SK-N-SH treated with all-trans-retinoic acid at 6 μM for 48 hours (cell line): ENCODE measurements around the gene RGS12.

Experiments used
- ATAC-seq: fragments of 200-7000 bp; cut with Tn5 transposase; 3 replicates; pipeline ENCODE4 v1.9.1; 2020; ENCODE audit warnings: mild to moderate bottlenecking, moderate library complexity
- ARNTL ChIP-seq: fragments of 450-650 bp; formaldehyde crosslinking; IDR thresholded peaks from 2 replicates; pipeline ENCODE4 v1.5.0; 2020; ENCODE audit warnings: low read depth, mild to moderate bottlenecking, moderate library complexity, borderline replicate concordance
- CSDC2 ChIP-seq: fragments of 250-450 bp; sonication (Bioruptor Pico); IDR thresholded peaks from 2 replicates; pipeline ENCODE4 v1.5.0; 2020; ENCODE audit warnings: mild to moderate bottlenecking, moderate library complexity
- ESRRG ChIP-seq: fragments of 250-450 bp; sonication (Bioruptor Pico); IDR thresholded peaks from 2 replicates; pipeline ENCODE4 v1.6.1; 2021; ENCODE audit warnings: mild to moderate bottlenecking
- ISL1 ChIP-seq: fragments of 250-450 bp; sonication (Bioruptor Pico); IDR thresholded peaks from 2 replicates; pipeline ENCODE4 v2.1.2; 2022; ENCODE audit warnings: mild to moderate bottlenecking, moderate library complexity
- OSR1 ChIP-seq: fragments of 250-450 bp; sonication (Bioruptor Pico); IDR thresholded peaks from 2 replicates; pipeline ENCODE4 v1.8.0; 2022; ENCODE audit warnings: moderate library complexity, mild to moderate bottlenecking, inconsistent platforms
- POU6F1 ChIP-seq: fragments of 250-450 bp; sonication (Bioruptor Pico); IDR thresholded peaks from 2 replicates; pipeline ENCODE4 v1.8.0; 2021; ENCODE audit warnings: low read depth, mild to moderate bottlenecking, moderate library complexity, borderline replicate concordance
- PPARA ChIP-seq: fragments of 250-450 bp; sonication (Bioruptor Pico); IDR thresholded peaks from 2 replicates; pipeline ENCODE4 v1.5.0; 2020; ENCODE audit warnings: mild to moderate bottlenecking, borderline replicate concordance
- RARB ChIP-seq: fragments of 250-450 bp; sonication (Bioruptor Pico); IDR thresholded peaks from 2 replicates; pipeline ENCODE4 v1.8.0; 2021; ENCODE audit warnings: mild to moderate bottlenecking, moderate library complexity
- SNAI2 ChIP-seq: fragments of 250-450 bp; sonication (Bioruptor Pico); IDR thresholded peaks from 2 replicates; pipeline ENCODE4 v1.5.0; 2020; ENCODE audit warnings: mild to moderate bottlenecking, moderate library complexity
- TCF4 ChIP-seq: fragments of 250-450 bp; sonication (Bioruptor Pico); IDR thresholded peaks from 2 replicates; pipeline ENCODE4 v1.8.0; 2021; ENCODE audit warnings: mild to moderate bottlenecking, moderate library complexity, borderline replicate concordance
- ZFP3 ChIP-seq: fragments of 250-450 bp; sonication (Bioruptor Pico); IDR thresholded peaks from 2 replicates; pipeline ENCODE4 v1.5.0; 2020; ENCODE audit warnings: mild to moderate bottlenecking, moderate library complexity
- ZFP30 ChIP-seq: fragments of 450-650 bp; formaldehyde crosslinking; IDR thresholded peaks from 2 replicates; pipeline ENCODE4 v1.5.0; 2022; ENCODE audit warnings: mild to moderate bottlenecking, moderate library complexity
- ZNF565 ChIP-seq: fragments of 450-650 bp; formaldehyde crosslinking; conservative IDR thresholded peaks from 2 replicates; pipeline ENCODE4 v1.5.0; 2020; ENCODE audit warnings: low read depth, mild to moderate bottlenecking, moderate library complexity
- TF ChIP-seq, protein P1 (sequence below): fragments of 250-450 bp; sonication (Bioruptor Pico); IDR thresholded peaks from 2 replicates; pipeline ENCODE4 v1.5.1; 2021; ENCODE audit warnings: mild to moderate bottlenecking, moderate library complexity
- TF ChIP-seq, protein P2 (sequence below): fragments of 250-450 bp; sonication (Bioruptor Pico); IDR thresholded peaks from 2 replicates; pipeline ENCODE4 v1.5.0; 2020; ENCODE audit warnings: mild to moderate bottlenecking, moderate library complexity
- TF ChIP-seq, protein P3 (sequence below): fragments of 250-450 bp; sonication (Bioruptor Pico); IDR thresholded peaks from 2 replicates; pipeline ENCODE4 v1.5.1; 2020; ENCODE audit warnings: low read depth, mild to moderate bottlenecking, moderate library complexity

Gene RGS12

GRCh38 chr4:3253808-3254207 is 39.0 kb upstream of the RGS12 start:
- TF ChIP-seq, protein P1, sequence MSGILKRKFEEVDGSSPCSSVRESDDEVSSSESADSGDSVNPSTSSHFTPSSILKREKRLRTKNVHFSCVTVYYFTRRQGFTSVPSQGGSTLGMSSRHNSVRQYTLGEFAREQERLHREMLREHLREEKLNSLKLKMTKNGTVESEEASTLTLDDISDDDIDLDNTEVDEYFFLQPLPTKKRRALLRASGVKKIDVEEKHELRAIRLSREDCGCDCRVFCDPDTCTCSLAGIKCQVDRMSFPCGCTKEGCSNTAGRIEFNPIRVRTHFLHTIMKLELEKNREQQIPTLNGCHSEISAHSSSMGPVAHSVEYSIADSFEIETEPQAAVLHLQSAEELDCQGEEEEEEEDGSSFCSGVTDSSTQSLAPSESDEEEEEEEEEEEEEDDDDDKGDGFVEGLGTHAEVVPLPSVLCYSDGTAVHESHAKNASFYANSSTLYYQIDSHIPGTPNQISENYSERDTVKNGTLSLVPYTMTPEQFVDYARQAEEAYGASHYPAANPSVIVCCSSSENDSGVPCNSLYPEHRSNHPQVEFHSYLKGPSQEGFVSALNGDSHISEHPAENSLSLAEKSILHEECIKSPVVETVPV (CRISPR knock-in tag): no peak
- no peak for TF ChIP-seq ISL1
- TF ChIP-seq, protein P2, sequence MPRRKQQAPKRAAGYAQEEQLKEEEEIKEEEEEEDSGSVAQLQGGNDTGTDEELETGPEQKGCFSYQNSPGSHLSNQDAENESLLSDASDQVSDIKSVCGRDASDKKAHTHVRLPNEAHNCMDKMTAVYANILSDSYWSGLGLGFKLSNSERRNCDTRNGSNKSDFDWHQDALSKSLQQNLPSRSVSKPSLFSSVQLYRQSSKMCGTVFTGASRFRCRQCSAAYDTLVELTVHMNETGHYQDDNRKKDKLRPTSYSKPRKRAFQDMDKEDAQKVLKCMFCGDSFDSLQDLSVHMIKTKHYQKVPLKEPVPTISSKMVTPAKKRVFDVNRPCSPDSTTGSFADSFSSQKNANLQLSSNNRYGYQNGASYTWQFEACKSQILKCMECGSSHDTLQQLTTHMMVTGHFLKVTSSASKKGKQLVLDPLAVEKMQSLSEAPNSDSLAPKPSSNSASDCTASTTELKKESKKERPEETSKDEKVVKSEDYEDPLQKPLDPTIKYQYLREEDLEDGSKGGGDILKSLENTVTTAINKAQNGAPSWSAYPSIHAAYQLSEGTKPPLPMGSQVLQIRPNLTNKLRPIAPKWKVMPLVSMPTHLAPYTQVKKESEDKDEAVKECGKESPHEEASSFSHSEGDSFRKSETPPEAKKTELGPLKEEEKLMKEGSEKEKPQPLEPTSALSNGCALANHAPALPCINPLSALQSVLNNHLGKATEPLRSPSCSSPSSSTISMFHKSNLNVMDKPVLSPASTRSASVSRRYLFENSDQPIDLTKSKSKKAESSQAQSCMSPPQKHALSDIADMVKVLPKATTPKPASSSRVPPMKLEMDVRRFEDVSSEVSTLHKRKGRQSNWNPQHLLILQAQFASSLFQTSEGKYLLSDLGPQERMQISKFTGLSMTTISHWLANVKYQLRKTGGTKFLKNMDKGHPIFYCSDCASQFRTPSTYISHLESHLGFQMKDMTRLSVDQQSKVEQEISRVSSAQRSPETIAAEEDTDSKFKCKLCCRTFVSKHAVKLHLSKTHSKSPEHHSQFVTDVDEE (CRISPR knock-in tag): no peak
- peak; percentile 89 for TF ChIP-seq ZFP3
- TF ChIP-seq TCF4: no peak
- no peak for TF ChIP-seq POU6F1 (CRISPR knock-in tag)
- no peak for ATAC-seq

DNA sequence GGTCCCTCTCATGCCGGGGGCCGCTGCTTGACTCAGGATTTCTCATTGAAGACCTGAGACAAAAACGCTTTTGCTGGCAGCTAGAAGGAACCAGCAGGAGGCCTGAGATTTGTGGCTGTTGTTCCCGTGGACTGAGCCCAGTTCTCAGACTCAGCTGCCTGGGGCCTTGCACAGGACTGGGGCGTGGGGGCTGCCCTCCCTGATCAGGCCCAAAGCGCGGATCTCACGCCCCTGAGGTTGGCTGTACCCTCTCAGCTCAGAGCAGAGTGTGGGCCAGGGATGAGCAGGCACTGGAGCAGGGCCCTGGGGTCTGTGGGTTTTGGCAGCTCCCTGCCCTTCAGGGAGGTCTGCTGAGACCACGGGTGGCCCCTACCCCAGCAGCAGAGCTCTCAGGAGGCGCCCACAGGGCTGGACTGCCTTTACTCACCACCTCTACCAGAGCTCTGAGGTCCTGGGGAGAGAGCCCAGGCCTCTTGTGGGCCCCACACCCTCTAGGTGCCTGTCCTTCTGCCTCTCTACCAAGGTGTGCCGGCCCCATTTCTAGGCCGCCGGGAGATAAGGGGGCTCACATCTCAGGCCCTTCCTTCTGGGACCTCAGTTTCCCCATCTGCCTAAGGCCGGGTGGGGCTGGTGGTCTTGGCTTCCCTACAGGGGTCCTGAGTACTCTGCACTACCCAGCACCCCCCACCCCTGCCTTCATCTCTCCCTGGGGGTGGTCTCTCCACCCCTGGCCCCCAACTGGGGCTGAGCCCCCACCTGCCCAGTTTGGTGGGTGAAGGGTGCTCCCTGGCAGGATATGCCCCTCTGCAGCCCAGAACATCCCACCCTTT is 38.3 kb upstream of the RGS12 start:
- no peak for TF ChIP-seq SNAI2
- TF ChIP-seq, all 23 proteins: peak for 0
- ATAC-seq: no peak

DNA sequence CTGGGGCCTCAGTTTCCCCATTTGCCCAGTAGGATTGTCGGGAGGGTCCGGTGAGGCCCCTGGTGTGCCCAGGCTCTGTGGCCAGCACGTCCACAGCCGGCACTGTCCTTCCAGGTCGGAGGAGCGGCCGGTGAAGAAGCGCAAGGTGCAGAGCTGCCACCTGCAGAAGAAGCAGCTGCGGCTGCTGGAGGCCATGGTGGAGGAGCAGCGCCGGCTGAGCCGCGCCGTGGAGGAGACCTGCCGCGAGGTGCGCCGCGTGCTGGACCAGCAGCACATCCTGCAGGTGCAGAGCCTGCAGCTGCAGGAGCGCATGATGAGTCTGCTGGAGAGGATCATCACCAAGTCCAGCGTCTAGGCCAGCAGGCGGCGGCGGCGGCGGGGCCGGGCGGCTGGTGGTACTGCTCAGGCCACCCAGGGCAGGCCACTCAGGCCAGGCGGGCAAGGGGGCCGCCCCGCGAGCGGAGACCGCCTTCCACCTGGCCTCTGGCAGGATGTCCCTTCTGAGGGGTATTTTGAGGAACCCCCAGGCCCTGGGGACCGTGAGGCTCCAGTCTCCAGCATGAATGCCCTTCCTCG is 37.1 kb upstream of the RGS12 start:
- TF ChIP-seq ESRRG (CRISPR knock-in tag): no peak
- TF ChIP-seq TCF4: no peak
- TF ChIP-seq ARNTL: no peak
- no peak for TF ChIP-seq OSR1 (CRISPR knock-in tag)
- TF ChIP-seq, protein P1 (CRISPR knock-in tag): no peak
- no peak for TF ChIP-seq POU6F1 (CRISPR knock-in tag)
- TF ChIP-seq, protein P3, sequence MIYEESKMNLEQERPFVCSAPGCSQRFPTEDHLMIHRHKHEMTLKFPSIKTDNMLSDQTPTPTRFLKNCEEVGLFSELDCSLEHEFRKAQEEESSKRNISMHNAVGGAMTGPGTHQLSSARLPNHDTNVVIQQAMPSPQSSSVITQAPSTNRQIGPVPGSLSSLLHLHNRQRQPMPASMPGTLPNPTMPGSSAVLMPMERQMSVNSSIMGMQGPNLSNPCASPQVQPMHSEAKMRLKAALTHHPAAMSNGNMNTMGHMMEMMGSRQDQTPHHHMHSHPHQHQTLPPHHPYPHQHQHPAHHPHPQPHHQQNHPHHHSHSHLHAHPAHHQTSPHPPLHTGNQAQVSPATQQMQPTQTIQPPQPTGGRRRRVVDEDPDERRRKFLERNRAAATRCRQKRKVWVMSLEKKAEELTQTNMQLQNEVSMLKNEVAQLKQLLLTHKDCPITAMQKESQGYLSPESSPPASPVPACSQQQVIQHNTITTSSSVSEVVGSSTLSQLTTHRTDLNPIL: no peak
- TF ChIP-seq ZFP30 (CRISPR knock-in tag): no peak
- TF ChIP-seq PPARA (CRISPR knock-in tag): no peak
- no peak for TF ChIP-seq RARB (CRISPR knock-in tag)
- no peak for TF ChIP-seq ZNF565 (CRISPR knock-in tag)
- no peak for TF ChIP-seq CSDC2 (CRISPR knock-in tag)
- ATAC-seq: no peak
